Mucosa of stomach (tissue), 1 donor: ENCODE data around the gene PI4KA.
"Not testable (repeated sequence)": the region's sequence is repeated elsewhere in the genome, so short reads cannot be mapped to it uniquely, and the experiment has no call there.

ENCODE experiments used
- H3K27me3 ChIP-seq: one replicate; pipeline ENCODE4 v1.7.0; 2013; ENCODE audit warnings: mild to moderate bottlenecking, low read length; ENCODE audit not compliant: control insufficient read depth, insufficient read depth
- H3K36me3 ChIP-seq: one replicate; pipeline ENCODE4 v1.7.0; 2013; ENCODE audit warnings: low read length; ENCODE audit not compliant: control insufficient read depth, insufficient read depth
- H3K4me1 ChIP-seq: one replicate; pipeline ENCODE4 v1.7.0; 2013; ENCODE audit warnings: mild to moderate bottlenecking, low read length; ENCODE audit not compliant: control insufficient read depth, insufficient read depth
- H3K4me3 ChIP-seq: one replicate; pipeline ENCODE4 v1.7.0; 2013; ENCODE audit warnings: low read length
- H3K9ac ChIP-seq: one replicate; pipeline ENCODE4 v1.7.0; 2013; ENCODE audit warnings: mild to moderate bottlenecking, low read length, moderate library complexity
- H3K9me3 ChIP-seq: one replicate; pipeline ENCODE4 v1.7.0; 2013; ENCODE audit warnings: mild to moderate bottlenecking, low read length, moderate library complexity; ENCODE audit not compliant: control insufficient read depth
- donor health status: Pancreatic carcinoma.

Gene PI4KA

DNA sequence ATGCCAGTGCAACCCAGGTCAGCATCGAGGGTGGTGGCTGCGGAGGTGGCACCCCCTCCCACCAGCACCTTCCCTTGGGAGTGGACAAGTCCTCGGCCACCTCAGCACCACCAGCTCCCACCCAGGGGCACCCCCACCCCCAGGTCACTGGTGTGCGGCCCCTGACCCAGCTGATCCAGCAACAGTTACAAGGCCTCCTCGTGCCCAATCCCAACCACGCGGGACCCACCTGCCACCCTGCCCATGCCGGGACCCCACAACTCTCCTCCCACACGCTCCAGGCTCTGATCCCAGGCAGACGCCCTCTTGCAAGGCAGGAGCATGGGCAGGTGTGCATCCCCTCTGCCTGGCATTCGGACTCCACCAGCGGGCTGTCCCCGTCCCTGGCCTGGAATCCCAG, 189.8 kb downstream of the PI4KA start:
- H3K9ac ChIP-seq, H3K9me3 ChIP-seq, H3K4me1 ChIP-seq, H3K4me3 ChIP-seq, H3K27me3 ChIP-seq, H3K36me3 ChIP-seq: not testable (repeated sequence)

DNA sequence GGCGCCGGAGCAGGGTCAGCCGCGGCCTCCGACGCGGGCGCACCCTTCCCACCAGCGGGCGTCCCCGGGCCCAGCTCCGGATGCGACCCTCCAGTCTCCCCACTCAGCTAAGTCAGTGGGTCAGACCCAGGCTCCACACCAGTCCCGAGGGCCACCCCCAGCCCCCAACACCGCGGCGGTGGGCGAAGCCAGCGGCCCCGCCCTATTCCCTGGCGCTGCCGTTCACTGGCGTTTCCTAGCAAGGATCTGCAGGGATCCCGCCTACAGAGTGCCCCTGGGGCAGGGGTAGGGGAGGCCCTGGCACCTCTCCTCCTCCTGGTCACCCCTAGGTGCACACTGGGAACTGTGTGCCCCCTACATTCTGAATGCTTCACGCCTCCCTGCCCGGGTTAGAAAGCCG, 190.4 kb downstream of the PI4KA start:
- H3K9me3 ChIP-seq, H3K9ac ChIP-seq, H3K36me3 ChIP-seq, H3K4me1 ChIP-seq, H3K27me3 ChIP-seq, H3K4me3 ChIP-seq: not testable (repeated sequence)

DNA sequence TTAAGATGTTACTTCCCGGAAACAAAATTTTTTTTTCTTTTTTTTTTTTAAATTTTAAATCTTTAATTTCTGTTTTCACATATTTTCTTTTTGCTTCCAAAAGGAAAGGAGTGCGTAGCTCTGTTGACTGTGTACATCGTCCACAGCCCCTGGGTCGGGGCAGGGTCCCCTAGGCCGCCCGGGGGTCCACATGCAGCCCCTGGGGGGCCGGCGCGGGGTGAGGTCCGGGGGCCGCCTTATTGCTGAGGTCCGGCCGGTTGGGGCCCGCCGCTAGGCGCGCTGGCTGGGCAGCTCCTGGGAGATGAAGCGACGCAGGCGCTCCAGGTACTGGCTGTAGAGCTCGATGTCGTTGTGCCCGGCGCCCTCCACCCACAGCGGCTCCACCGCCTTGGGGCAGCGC, 191.1 kb downstream of the PI4KA start:
- H3K4me1 ChIP-seq, H3K9ac ChIP-seq, H3K9me3 ChIP-seq, H3K27me3 ChIP-seq, H3K4me3 ChIP-seq, H3K36me3 ChIP-seq: not testable (repeated sequence)

DNA sequence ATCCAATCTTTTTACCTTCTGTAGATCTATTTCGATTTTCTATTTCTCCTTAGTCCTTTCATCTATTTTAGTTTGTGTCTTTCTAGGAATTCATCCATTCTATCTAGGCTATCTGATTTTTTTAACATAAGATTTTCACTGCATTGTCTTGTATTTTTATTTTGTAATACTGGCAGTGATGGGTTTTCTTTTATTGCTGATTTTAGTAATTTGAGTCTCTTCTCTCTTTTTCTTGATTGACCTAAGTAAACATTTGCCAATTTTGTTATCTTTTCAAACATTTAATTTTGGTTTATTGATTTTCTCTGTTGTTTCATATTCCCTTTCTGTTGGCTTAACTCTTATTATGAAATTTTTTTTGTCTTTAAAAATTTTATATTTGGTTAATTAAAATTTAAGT, 192.1 kb downstream of the PI4KA start:
- Histone ChIP-seq H3K9ac (no peak overlapping the region), H3K27me3 (no peaks in the 10 kb centered on the region), H3K9me3 (no peaks in the 10 kb centered on the region), H3K36me3 (no peaks in the 10 kb centered on the region), H3K4me1 (no peaks in the 10 kb centered on the region), H3K4me3 (no peak overlapping the region)

DNA sequence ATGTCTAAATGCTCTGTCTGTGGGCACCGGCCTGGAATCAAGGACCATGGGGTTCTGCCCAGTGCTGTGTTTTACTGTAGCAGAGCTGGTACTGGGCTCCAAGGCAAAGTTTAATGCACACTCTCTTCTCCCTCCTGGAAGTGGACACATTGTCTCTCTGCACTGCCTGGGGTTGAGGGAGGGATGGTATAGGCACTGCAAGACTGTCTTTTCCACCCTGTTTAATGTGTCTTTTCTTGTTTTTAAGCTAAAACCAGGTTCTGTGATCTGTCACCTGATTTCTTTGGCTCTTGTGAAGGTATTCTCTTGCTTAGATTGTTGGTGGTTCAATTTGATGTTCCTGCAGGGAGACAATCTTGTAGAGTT, 194.0 kb downstream of the PI4KA start:
- H3K4me1 ChIP-seq = no peaks in the 10 kb centered on the region
- H3K27me3 ChIP-seq = no peaks in the 10 kb centered on the region
- no peaks in the 10 kb centered on the region for H3K36me3 ChIP-seq
- H3K4me3 ChIP-seq = no peak overlapping the region
- no peaks in the 10 kb centered on the region for H3K9me3 ChIP-seq
- no peak overlapping the region for H3K9ac ChIP-seq

DNA sequence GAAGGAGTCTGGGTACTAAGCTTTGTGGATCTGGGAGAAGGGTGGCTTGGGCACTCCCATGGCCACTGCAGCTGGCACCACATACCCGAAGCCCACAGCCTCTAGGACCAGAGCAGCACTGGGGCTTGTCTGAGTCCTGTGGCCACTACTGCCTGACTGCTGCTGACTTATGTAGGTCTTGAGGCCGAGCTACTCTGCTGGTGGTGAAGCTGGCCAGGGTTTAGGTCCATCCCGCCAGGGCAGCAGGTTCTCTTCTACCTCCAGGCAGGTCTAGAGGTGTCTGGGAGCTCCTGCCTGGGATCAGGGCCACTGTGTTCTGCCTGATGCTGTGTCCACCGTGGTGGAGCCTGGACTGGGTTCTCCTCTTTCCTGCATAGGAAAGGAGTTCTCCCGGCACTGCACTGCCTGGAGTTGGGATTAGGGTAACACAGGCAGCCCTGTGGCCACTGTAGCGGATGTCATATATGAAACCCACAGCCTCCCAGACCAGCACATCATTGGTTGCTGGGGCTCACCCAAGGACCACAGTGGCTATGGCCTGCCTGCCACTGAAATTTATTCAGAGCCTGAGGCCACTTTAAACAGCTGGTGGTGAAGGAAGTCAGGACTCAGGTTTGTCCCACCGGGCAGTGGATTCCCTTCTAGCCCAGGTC, 194.5 kb downstream of the PI4KA start:
- Histone ChIP-seq H3K36me3 (no peaks in the 10 kb centered on the region), H3K9me3 (no peaks in the 10 kb centered on the region), H3K9ac (no peak overlapping the region), H3K4me1 (no peaks in the 10 kb centered on the region), H3K4me3 (no peak overlapping the region), H3K27me3 (no peaks in the 10 kb centered on the region)

DNA sequence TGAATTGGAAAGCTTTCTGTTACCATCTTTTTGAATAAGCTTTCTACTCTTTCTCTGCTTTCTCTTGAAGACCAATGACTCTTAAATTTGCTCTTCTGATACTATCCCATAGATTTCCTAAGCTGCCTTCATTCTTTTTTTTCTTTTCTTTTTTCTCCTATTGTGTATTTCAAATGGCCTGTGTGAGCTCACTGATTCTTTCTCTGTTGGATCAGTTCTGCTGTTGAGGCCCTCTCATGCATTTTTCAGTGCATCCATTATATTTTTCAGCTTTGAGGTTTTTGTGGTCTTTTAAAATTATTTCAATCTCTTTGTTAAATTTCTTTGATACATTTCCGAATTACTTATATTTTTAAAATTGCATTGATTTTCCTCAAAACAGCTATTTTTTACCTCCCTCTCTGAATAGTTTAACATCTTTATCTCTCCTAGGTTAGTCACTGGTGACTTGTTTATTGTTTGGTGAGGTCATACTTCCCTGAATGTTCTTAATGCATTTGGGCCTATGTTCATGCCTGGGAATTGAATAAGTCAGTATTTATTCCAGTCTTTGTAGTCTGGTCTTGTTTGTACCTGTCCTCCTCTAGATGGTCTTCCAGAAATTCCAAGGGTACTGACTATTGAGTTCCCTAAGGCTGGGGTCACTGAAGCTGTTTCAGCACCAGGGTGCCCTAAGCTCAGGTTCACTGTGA, 195.3 kb downstream of the PI4KA start:
- Histone ChIP-seq H3K9me3 (no peaks in the 10 kb centered on the region), H3K4me3 (no peak overlapping the region), H3K9ac (no peak overlapping the region), H3K36me3 (no peaks in the 10 kb centered on the region), H3K27me3 (no peaks in the 10 kb centered on the region), H3K4me1 (no peaks in the 10 kb centered on the region)

DNA sequence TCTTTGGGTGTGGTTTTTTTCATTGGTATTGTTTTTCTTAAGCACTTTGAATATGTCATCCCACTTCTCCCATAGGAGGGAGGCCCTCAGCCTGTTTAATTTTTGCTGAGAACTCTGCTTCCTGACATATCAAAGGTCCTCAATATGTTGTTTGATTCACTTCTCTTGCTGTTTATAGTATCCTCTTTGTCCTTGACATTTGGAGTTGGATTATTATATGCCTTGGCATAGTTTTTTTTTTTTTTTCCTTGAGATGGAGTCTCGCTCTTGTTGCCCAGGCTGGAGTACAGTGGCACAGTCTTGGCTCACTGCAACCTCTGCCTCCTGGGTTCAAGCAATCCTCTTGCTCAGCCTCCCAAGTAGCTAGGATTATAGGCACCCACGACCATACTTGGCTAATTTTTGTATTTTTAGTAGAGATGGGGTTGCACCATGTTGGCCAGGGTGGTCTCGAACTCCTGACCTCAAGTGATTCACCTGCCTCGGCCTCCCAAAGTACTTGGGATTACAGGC, 196.0 kb downstream of the PI4KA start:
- not testable (repeated sequence) for H3K36me3 ChIP-seq, H3K4me3 ChIP-seq, H3K9ac ChIP-seq, H3K27me3 ChIP-seq, H3K9me3 ChIP-seq, H3K4me1 ChIP-seq

DNA sequence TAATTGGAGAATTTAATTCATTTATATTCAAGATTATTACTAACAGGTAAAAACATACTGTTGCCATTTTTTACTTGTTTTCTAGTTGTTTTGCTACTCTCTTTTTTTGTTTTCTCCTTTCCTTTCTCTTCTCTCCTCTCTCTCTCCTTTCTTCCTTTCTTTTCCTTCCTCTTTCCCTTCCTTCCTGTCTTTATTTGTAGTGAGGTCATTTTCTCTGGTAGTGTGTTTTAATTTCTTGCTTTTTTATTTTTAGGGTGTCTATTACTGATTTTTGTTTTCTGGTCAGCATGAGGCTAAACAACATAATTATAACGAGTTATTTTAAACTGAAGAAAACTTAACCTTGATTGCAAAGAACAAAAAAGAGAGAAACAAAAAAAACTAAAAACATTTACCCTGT, 197.1 kb downstream of the PI4KA start:
- H3K4me1 ChIP-seq = no peaks in the 10 kb centered on the region
- no peaks in the 10 kb centered on the region for H3K9me3 ChIP-seq
- no peak overlapping the region for H3K9ac ChIP-seq

DNA sequence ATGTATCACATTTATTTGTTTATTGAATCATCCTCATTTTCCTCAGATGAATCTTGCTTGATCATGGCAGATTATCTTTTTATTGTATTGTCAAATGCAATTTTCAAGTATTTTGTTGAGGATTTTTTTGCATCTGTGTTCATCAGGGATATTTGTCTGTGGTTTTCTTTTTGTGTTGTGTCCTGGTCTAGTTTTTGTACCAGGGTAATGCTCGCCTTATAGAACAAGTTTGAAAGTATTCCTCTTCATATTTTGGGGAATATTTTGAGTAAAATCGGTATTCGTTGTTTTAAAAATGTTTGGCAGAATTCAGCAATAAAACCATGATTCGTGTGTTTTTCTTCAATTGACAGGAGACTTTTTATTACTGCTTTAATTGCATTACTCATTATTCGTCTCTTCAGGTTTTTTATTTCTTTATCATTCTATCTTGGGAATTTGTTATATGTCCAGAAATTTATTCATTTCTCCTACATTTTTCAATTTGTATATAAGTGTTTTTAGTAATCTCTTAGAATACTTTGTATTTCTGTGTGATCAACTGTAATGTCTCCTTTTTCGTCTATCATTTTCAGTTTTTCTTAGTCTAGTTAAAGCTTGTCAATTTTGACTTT, 198.1 kb downstream of the PI4KA start:
- H3K4me1 ChIP-seq = no peaks in the 10 kb centered on the region

More for the DNA sequence above, 197.1 kb downstream of the PI4KA start:
- H3K36me3 ChIP-seq = no peaks in the 10 kb centered on the region
- no peak overlapping the region for H3K4me3 ChIP-seq
- peaks cover 3% of the 10 kb centered on the region for H3K27me3 ChIP-seq

DNA sequence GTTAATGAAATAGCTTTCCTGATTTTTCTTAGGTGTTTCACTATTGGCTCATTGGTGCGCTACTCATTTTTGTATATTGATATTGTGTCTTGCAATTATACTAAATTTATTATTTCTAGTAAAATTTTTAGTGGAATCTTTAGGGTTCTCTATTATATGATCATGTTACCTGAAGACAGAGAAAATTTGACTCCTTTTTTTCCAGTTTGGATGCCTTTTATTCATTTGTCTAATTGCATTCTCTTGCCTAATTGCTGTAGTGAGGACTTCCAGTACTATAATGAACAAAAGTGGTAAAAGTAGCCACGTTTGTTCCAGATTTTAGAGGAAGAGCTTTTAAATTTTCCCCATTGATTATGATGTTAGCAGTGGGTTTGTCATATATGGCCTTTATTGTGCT, 198.7 kb downstream of the PI4KA start:
- Histone ChIP-seq H3K9me3 (no peaks in the 10 kb centered on the region), H3K27me3 (peaks cover 3% of the 10 kb centered on the region), H3K9ac (no peak overlapping the region), H3K36me3 (no peaks in the 10 kb centered on the region), H3K4me3 (no peak overlapping the region), H3K4me1 (no peaks in the 10 kb centered on the region)

More for the DNA sequence above, 198.1 kb downstream of the PI4KA start:
- Histone ChIP-seq H3K36me3 (no peaks in the 10 kb centered on the region), H3K9ac (no peak overlapping the region), H3K27me3 (peaks cover 3% of the 10 kb centered on the region), H3K4me3 (no peak overlapping the region), H3K9me3 (no peaks in the 10 kb centered on the region)

DNA sequence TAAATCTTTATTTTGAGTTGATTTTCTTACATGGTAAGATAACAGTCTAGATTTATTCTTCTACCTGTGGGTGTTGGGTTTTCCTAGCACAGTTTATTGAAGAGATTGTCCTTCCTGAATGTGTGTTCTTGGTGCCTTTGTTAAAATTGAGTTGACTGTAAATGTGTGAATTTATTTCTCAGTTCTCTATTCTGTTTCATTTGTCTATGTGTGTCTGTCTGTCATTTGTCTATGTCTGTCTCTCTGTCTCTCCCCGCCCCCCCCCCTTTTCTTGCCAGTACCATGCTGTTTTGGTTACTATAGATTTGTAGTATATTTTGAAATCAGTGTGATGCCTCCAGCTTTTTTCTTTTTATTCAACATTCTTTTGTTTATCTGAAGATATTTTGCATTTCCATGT, 199.4 kb downstream of the PI4KA start:
- no peaks in the 10 kb centered on the region for H3K9me3 ChIP-seq
- H3K27me3 ChIP-seq = peaks cover 3% of the 10 kb centered on the region
- no peaks in the 10 kb centered on the region for H3K4me1 ChIP-seq
- no peak overlapping the region for H3K4me3 ChIP-seq
- H3K36me3 ChIP-seq = no peaks in the 10 kb centered on the region
- no peak overlapping the region for H3K9ac ChIP-seq
